ENCODE measurements around the gene SLC7A7.

Gene SLC7A7

DNA sequence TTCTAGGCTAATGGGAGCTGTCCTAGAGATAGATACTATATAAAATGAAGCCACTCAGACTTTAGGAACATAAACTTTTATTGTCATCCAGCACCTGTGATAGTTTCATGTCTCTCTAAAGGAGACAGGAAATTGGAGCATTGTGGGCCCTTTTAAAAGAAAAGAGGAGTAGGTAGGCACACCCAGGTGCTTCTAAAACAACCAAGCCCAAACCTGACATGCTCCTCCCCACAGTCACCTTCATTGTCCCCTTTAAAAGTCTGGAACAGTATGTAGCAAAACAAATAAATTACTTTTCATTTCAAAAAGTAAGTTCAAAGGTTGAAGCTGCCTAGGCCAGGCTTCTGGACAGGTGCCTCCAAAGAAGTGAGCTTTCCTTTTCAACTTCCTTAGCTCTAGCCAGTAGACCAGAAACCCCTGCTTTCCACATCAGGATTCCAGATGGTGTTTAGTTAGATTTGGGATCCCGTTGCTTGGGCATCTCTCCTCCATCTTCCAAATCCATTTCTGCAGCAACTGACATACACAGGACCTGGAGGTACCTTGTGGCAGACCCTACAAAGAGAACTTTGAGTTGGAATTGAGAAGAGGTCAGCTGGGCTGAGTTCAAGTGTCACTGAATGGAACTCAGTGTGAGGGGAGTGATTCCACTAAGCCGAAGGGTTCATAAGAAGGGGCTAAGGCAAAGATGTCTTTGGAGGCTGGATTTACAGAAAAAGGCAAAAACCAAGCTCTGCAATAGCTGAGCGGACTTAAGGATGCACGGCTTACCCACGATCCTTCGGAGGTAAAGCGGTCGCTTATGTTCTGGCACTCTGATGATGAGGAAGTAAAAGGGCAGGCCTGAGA, 41.8 kb downstream of the SLC7A7 start:
- Histone ChIP-seq H3K9me3 (ENCODE audit: insufficient read depth, low read depth, low read length) (peaks cover 1% of the 10 kb centered on the region), H3K36me3 (ENCODE audit: control insufficient read depth in 1 of 2, insufficient read depth in 2 of 2, low read length in 2 of 2) (peaks cover 25 to 42% of the 10 kb centered on the region in 2 experiments), H3K4me1 (ENCODE audit: control insufficient read depth in 1 of 2, insufficient read depth in 2 of 2, low read length in 2 of 2) (no peaks in the 10 kb centered on the region), H3K27me3 (ENCODE audit: insufficient read depth, low read length) (no peaks in the 10 kb centered on the region), H2BK120ac (ENCODE audit: insufficient read depth, low read length, poor library complexity) (no peak overlapping the region), H4K91ac (ENCODE audit: low read depth, low read length) (no peak overlapping the region), H3K4me3 (ENCODE audit: low read depth, low read length) (no peak overlapping the region), H3K18ac (ENCODE audit: low read length) (no peak overlapping the region), H3K14ac (ENCODE audit: low read length) (no peak overlapping the region), H3K79me2 (ENCODE audit: control insufficient read depth, insufficient read depth, low read length, poor library complexity) (no peaks in the 10 kb centered on the region), H2BK12ac (ENCODE audit: low read length) (no peak overlapping the region), H3K4ac (ENCODE audit: low read depth, low read length) (no peak overlapping the region), H2AK5ac (ENCODE audit: low read length) (no peak overlapping the region), H3K79me1 (ENCODE audit: low read length) (no peaks in the 10 kb centered on the region), H3K4me2 (ENCODE audit: low read length) (no peak overlapping the region), H3K23ac (ENCODE audit: low read length) (no peak overlapping the region), H2BK5ac (ENCODE audit: low read depth, low read length, poor library complexity) (no peak overlapping the region), H3K9ac (ENCODE audit: low read length) (no peak overlapping the region), H2AFZ (ENCODE audit: insufficient read depth, low read length, poor library complexity) (no peak overlapping the region), H4K12ac (ENCODE audit: low read depth, low read length) (no peak overlapping the region), H3K27ac (ENCODE audit: low read depth, low read length) (no peak overlapping the region), H4K8ac (ENCODE audit: low read depth, low read length) (no peak overlapping the region)
- DNase-seq, result no peak
- WGBS (ENCODE audit: extremely low coverage, insufficient coverage, insufficient read length), result no CpG with 5 or more reads among the region's 8 CpGs

GRCh38 chr14:22772725-22773124, 42.5 kb downstream of the SLC7A7 start:
- no peak overlapping the region for H4K91ac ChIP-seq (ENCODE audit: low read depth, low read length)
- H3K18ac ChIP-seq (ENCODE audit: low read length), result no peak overlapping the region
- H3K27me3 ChIP-seq (ENCODE audit: insufficient read depth, low read length), result no peaks in the 10 kb centered on the region
- H3K4ac ChIP-seq (ENCODE audit: low read depth, low read length), result no peak overlapping the region
- no peak overlapping the region for H3K4me2 ChIP-seq (ENCODE audit: low read length)
- H3K14ac ChIP-seq (ENCODE audit: low read length), result no peak overlapping the region
- H3K4me3 ChIP-seq (ENCODE audit: low read depth, low read length), result no peak overlapping the region
- H3K79me2 ChIP-seq (ENCODE audit: control insufficient read depth, insufficient read depth, low read length, poor library complexity), result no peaks in the 10 kb centered on the region
- H2BK12ac ChIP-seq (ENCODE audit: low read length), result no peak overlapping the region
- peaks cover 27 to 47% of the 10 kb centered on the region in 2 experiments for H3K36me3 ChIP-seq (ENCODE audit: control insufficient read depth in 1 of 2, insufficient read depth in 2 of 2, low read length in 2 of 2)
- no CpG with 5 or more reads among the region's 1 CpG for WGBS (ENCODE audit: extremely low coverage, insufficient coverage, insufficient read length)
- no peaks in the 10 kb centered on the region for H3K79me1 ChIP-seq (ENCODE audit: low read length)
- no peak overlapping the region for H3K27ac ChIP-seq (ENCODE audit: low read depth, low read length)
- H2AK5ac ChIP-seq (ENCODE audit: low read length), result no peak overlapping the region
- no peak overlapping the region for H2AFZ ChIP-seq (ENCODE audit: insufficient read depth, low read length, poor library complexity)
- DNase-seq, result no peak
- H2BK5ac ChIP-seq (ENCODE audit: low read depth, low read length, poor library complexity), result no peak overlapping the region
- no peak overlapping the region for H4K12ac ChIP-seq (ENCODE audit: low read depth, low read length)
- H2BK120ac ChIP-seq (ENCODE audit: insufficient read depth, low read length, poor library complexity), result no peak overlapping the region
- H3K4me1 ChIP-seq (ENCODE audit: control insufficient read depth in 1 of 2, insufficient read depth in 2 of 2, low read length in 2 of 2), result peaks cover 0 to 2% of the 10 kb centered on the region in 2 experiments
- no peak overlapping the region for H3K23ac ChIP-seq (ENCODE audit: low read length)
- no peak overlapping the region for H4K8ac ChIP-seq (ENCODE audit: low read depth, low read length)
- peaks cover 1% of the 10 kb centered on the region for H3K9me3 ChIP-seq (ENCODE audit: insufficient read depth, low read depth, low read length)
- H3K9ac ChIP-seq (ENCODE audit: low read length), result no peak overlapping the region

DNA sequence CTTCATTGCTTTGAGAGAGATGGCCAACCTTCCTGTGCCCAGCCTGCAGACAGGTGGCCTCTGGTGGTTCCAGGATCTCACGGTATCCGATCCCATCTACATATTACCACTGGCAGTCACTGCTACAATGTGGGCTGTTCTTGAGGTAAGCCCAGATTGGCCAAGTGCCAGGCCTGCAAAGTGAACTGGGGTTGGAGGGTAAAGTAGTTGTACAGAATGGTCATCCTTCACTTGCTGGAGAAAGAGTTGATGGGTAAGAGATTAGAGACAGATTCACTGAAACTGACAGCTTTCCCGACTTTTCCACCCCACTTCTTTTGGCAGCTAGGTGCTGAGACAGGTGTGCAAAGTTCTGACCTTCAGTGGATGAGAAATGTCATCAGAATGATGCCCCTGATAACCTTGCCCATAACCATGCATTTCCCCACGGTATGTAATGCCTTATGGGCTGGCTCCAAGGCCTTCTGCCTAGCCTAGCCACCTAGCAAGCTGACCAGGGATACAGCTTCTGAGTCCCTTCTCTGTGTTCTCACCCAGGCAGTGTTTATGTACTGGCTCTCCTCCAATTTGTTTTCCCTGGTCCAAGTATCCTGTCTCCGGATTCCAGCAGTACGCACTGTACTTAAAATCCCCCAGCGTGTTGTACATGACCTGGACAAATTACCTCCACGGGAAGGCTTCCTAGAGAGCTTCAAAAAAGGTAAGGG, 44.6 kb downstream of the SLC7A7 start:
- Histone ChIP-seq H2BK12ac (ENCODE audit: low read length) (no peak overlapping the region), H3K4ac (ENCODE audit: low read depth, low read length) (no peak overlapping the region), H3K9me3 (ENCODE audit: insufficient read depth, low read depth, low read length) (peaks cover 1% of the 10 kb centered on the region), H2AK5ac (ENCODE audit: low read length) (no peak overlapping the region), H4K8ac (ENCODE audit: low read depth, low read length) (no peak overlapping the region), H3K9ac (ENCODE audit: low read length) (no peak overlapping the region), H3K79me2 (ENCODE audit: control insufficient read depth, insufficient read depth, low read length, poor library complexity) (peaks cover 7% of the 10 kb centered on the region), H3K4me1 (ENCODE audit: control insufficient read depth in 1 of 2, insufficient read depth in 2 of 2, low read length in 2 of 2) (peaks cover 3 to 4% of the 10 kb centered on the region in 2 experiments), H3K4me2 (ENCODE audit: low read length) (no peak overlapping the region), H3K23ac (ENCODE audit: low read length) (no peak overlapping the region), H2BK120ac (ENCODE audit: insufficient read depth, low read length, poor library complexity) (no peak overlapping the region), H3K4me3 (ENCODE audit: low read depth, low read length) (no peak overlapping the region), H4K12ac (ENCODE audit: low read depth, low read length) (no peak overlapping the region), H2AFZ (ENCODE audit: insufficient read depth, low read length, poor library complexity) (no peak overlapping the region), H4K91ac (ENCODE audit: low read depth, low read length) (no peak overlapping the region), H3K14ac (ENCODE audit: low read length) (no peak overlapping the region), H3K18ac (ENCODE audit: low read length) (no peak overlapping the region), H2BK5ac (ENCODE audit: low read depth, low read length, poor library complexity) (no peak overlapping the region), H3K27me3 (ENCODE audit: insufficient read depth, low read length) (no peaks in the 10 kb centered on the region), H3K79me1 (ENCODE audit: low read length) (peaks cover 9% of the 10 kb centered on the region), H3K36me3 (ENCODE audit: control insufficient read depth in 1 of 2, insufficient read depth in 2 of 2, low read length in 2 of 2) (peaks cover 27 to 46% of the 10 kb centered on the region in 2 experiments), H3K27ac (ENCODE audit: low read depth, low read length) (no peak overlapping the region)
- no CpG with 5 or more reads among the region's 8 CpGs for WGBS (ENCODE audit: extremely low coverage, insufficient coverage, insufficient read length)
- no peak for DNase-seq

- Histone ChIP-seq H2BK5ac (ENCODE audit: low read depth, low read length, poor library complexity) (no peak overlapping the region), H3K79me2 (ENCODE audit: control insufficient read depth, insufficient read depth, low read length, poor library complexity) (peaks cover 7% of the 10 kb centered on the region), H3K4me2 (ENCODE audit: low read length) (no peak overlapping the region), H4K12ac (ENCODE audit: low read depth, low read length) (no peak overlapping the region), H2BK120ac (ENCODE audit: insufficient read depth, low read length, poor library complexity) (no peak overlapping the region), H3K36me3 (ENCODE audit: control insufficient read depth in 1 of 2, insufficient read depth in 2 of 2, low read length in 2 of 2) (peaks cover 25 to 40% of the 10 kb centered on the region in 2 experiments), H3K23ac (ENCODE audit: low read length) (no peak overlapping the region), H2AFZ (ENCODE audit: insufficient read depth, low read length, poor library complexity) (no peak overlapping the region), H3K14ac (ENCODE audit: low read length) (no peak overlapping the region), H4K91ac (ENCODE audit: low read depth, low read length) (no peak overlapping the region), H3K18ac (ENCODE audit: low read length) (no peak overlapping the region), H3K4me3 (ENCODE audit: low read depth, low read length) (no peak overlapping the region), H3K4me1 (ENCODE audit: control insufficient read depth in 1 of 2, insufficient read depth in 2 of 2, low read length in 2 of 2) (peaks cover 3 to 4% of the 10 kb centered on the region in 2 experiments), H2AK5ac (ENCODE audit: low read length) (no peak overlapping the region), H3K79me1 (ENCODE audit: low read length) (peaks cover 9% of the 10 kb centered on the region), H3K9ac (ENCODE audit: low read length) (no peak overlapping the region), H3K4ac (ENCODE audit: low read depth, low read length) (no peak overlapping the region), H2BK12ac (ENCODE audit: low read length) (no peak overlapping the region), H3K27ac (ENCODE audit: low read depth, low read length) (no peak overlapping the region), H4K8ac (ENCODE audit: low read depth, low read length) (no peak overlapping the region), H3K9me3 (ENCODE audit: insufficient read depth, low read depth, low read length) (peaks cover 1% of the 10 kb centered on the region), H3K27me3 (ENCODE audit: insufficient read depth, low read length) (no peaks in the 10 kb centered on the region)
- DNase-seq, result no peak
- no CpG with 5 or more reads among the region's 2 CpGs for WGBS (ENCODE audit: extremely low coverage, insufficient coverage, insufficient read length)
Observed at GRCh38 chr14:22769369-22769768, 45.9 kb downstream of the SLC7A7 start.

Measured in trophoblast cell (in vitro differentiated cells and primary cell).